ENCODE measurements around the gene ASIC4. TPM values are rescaled to one million over a fixed set of nuclear protein-coding genes. Genes with fewer than 3 reads are reported as not detected.
A peak's percentile ranks its signal among the peaks of the same experiment; 100 is the strongest.

The ASIC4 gene
- total and polyA plus RNA-seq, 2 of the 13 experiments (the other 11 are each of a cell fraction or from before 2014, with no cell fraction given), result 0.03 TPM; not detected in 1

- TF ChIP-seq MAFK (conservative IDR thresholded peaks at IDR 0.05 in 1 of 2, IDR thresholded peaks at IDR 0.05 in 1 of 2; ENCODE audit: low read length in 2 of 2), result no peak
- no peak for TF ChIP-seq KDM1A (CRISPR knock-in tag; IDR thresholded peaks at IDR 0.05)
- TF ChIP-seq TEAD3 (CRISPR knock-in tag; optimal IDR thresholded peaks at IDR 0.05; ENCODE audit: borderline replicate concordance), result no peak
- TF ChIP-seq ZNF629 (CRISPR knock-in tag; conservative IDR thresholded peaks at IDR 0.05), result 0 out of 2 replicates have a peak, but pooled peaks have one; percentile 2
- no peak for TF ChIP-seq NFE2L2 (IDR thresholded peaks at IDR 0.05; ENCODE audit: low read length)
- no peak for TF ChIP-seq ZNF83 (CRISPR knock-in tag; IDR thresholded peaks at IDR 0.05; ENCODE audit: borderline replicate concordance)
- no peak for TF ChIP-seq NCOA5 (CRISPR knock-in tag; IDR thresholded peaks at IDR 0.05)
- TF ChIP-seq THAP9 (CRISPR knock-in tag; IDR thresholded peaks at IDR 0.05; ENCODE audit: borderline replicate concordance), result no peak
- TF ChIP-seq, protein P1, sequence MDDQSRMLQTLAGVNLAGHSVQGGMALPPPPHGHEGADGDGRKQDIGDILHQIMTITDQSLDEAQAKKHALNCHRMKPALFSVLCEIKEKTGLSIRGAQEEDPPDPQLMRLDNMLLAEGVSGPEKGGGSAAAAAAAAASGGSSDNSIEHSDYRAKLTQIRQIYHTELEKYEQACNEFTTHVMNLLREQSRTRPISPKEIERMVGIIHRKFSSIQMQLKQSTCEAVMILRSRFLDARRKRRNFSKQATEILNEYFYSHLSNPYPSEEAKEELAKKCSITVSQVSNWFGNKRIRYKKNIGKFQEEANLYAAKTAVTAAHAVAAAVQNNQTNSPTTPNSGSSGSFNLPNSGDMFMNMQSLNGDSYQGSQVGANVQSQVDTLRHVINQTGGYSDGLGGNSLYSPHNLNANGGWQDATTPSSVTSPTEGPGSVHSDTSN (CRISPR knock-in tag; IDR thresholded peaks at IDR 0.05; ENCODE audit: borderline replicate concordance), result no peak
- TF ChIP-seq, protein P2, sequence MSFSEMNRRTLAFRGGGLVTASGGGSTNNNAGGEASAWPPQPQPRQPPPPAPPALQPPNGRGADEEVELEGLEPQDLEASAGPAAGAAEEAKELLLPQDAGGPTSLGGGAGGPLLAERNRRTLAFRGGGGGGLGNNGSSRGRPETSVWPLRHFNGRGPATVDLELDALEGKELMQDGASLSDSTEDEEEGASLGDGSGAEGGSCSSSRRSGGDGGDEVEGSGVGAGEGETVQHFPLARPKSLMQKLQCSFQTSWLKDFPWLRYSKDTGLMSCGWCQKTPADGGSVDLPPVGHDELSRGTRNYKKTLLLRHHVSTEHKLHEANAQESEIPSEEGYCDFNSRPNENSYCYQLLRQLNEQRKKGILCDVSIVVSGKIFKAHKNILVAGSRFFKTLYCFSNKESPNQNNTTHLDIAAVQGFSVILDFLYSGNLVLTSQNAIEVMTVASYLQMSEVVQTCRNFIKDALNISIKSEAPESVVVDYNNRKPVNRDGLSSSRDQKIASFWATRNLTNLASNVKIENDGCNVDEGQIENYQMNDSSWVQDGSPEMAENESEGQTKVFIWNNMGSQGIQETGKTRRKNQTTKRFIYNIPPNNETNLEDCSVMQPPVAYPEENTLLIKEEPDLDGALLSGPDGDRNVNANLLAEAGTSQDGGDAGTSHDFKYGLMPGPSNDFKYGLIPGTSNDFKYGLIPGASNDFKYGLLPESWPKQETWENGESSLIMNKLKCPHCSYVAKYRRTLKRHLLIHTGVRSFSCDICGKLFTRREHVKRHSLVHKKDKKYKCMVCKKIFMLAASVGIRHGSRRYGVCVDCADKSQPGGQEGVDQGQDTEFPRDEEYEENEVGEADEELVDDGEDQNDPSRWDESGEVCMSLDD (CRISPR knock-in tag; IDR thresholded peaks at IDR 0.05; ENCODE audit: borderline replicate concordance), result 0 out of 2 replicates have a peak, but pooled peaks have one; percentile 19
- TF ChIP-seq ADNP (CRISPR knock-in tag; IDR thresholded peaks at IDR 0.05), result no peak
- TF ChIP-seq MEIS1 (CRISPR knock-in tag; IDR thresholded peaks at IDR 0.05; ENCODE audit: borderline replicate concordance), result no peak
- peak in 1 of 2 experiments; percentile 37; a peak in 1 of 4 replicates for TF ChIP-seq NR2F1 (CRISPR knock-in tag; IDR thresholded peaks at IDR 0.05)
- no peak for TF ChIP-seq ZBTB7B (CRISPR knock-in tag; IDR thresholded peaks at IDR 0.05)
- TF ChIP-seq ZNF446 (CRISPR knock-in tag; IDR thresholded peaks at IDR 0.05), result peak; percentile 58; the same call in 1 of the 2 replicates
- TF ChIP-seq NR2F2 (IDR thresholded peaks at IDR 0.05; ENCODE audit: borderline replicate concordance, low read depth), result 0 out of 2 replicates have a peak, but pooled peaks have one; percentile 5
- no peak for TF ChIP-seq FOXM1 (CRISPR knock-in tag; IDR thresholded peaks at IDR 0.05)
- TF ChIP-seq ZNF414 (CRISPR knock-in tag; IDR thresholded peaks at IDR 0.05), result no peak
- TF ChIP-seq ZNF256 (CRISPR knock-in tag; conservative IDR thresholded peaks at IDR 0.05), result no peak
- TF ChIP-seq BATF2 (CRISPR knock-in tag; IDR thresholded peaks at IDR 0.05), result no peak
- no peak for TF ChIP-seq RBFOX2 (IDR thresholded peaks at IDR 0.05; ENCODE audit: low read depth, low read length)
These were observed 15.3 kb upstream of the ASIC4 start (continued) for GRCh38 chr2:219499058-219499307.

All from HepG2 (cell line).